DND-41 (cell line): ENCODE measurements around the gene SIRT3.

Experiments
- ATAC-seq: fragments of 200-7000 bp; cut with Tn5 transposase; 3 replicates; pipeline ENCODE4 v1.9.1; 2021; ENCODE audit warnings: low read depth; ENCODE audit not compliant: insufficient read depth
- DNase-seq: peaks from one replicate; pipeline ENCODE4 v3.0.0-alpha.2; 2020
- H2AFZ ChIP-seq: 2 replicates; pipeline ENCODE4 v1.6.0; 2012; ENCODE audit warnings: low read depth, low read length
- H3K27ac ChIP-seq: 2 replicates; pipeline ENCODE4 v1.5.1; 2012; ENCODE audit warnings: low read length, inconsistent platforms
- H3K27me3 ChIP-seq: fragments of 200-600 bp; sonication (generic); 2 replicates; pipeline ENCODE4 v1.6.0; 2012; ENCODE audit warnings: low read length, mild to moderate bottlenecking, inconsistent platforms; ENCODE audit not compliant: insufficient read depth, poor library complexity
- H3K36me3 ChIP-seq: 2 replicates; pipeline ENCODE4 v1.5.1; 2012; ENCODE audit warnings: low read length, inconsistent platforms; ENCODE audit not compliant: insufficient read depth
- H3K4me1 ChIP-seq: 2 replicates; pipeline ENCODE4 v1.5.1; 2012; ENCODE audit warnings: mild to moderate bottlenecking, low read length; ENCODE audit not compliant: insufficient read depth
- H3K4me2 ChIP-seq: 2 replicates; pipeline ENCODE4 v1.6.0; 2012; ENCODE audit warnings: mild to moderate bottlenecking, moderate library complexity, low read length, inconsistent platforms; ENCODE audit not compliant: insufficient read depth
- H3K4me3 ChIP-seq, 2 experiments: fragments of 200-600 bp in 1 of 2; shearing (Covaris generic) in 1 of 2; 2 replicates each; pipeline ENCODE4 v1.5.1; 2012 to 2016; ENCODE audit warnings: inconsistent platforms in 2 of 2, low read length in 2 of 2, mild to moderate bottlenecking in 2 of 2, low read depth in 1 of 2, moderate library complexity in 1 of 2
- H3K79me2 ChIP-seq: 2 replicates; pipeline ENCODE4 v1.6.0; 2012; ENCODE audit warnings: low read length, inconsistent platforms; ENCODE audit not compliant: insufficient read depth
- H3K9ac ChIP-seq: 2 replicates; pipeline ENCODE4 v1.6.0; 2012; ENCODE audit warnings: low read depth, mild to moderate bottlenecking, inconsistent platforms, low read length, moderate library complexity
- H3K9me3 ChIP-seq: 2 replicates; pipeline ENCODE4 v1.5.1; 2012; ENCODE audit warnings: low read length, moderate library complexity, mild to moderate bottlenecking, inconsistent platforms; ENCODE audit not compliant: insufficient read depth, severe bottlenecking
- H4K20me1 ChIP-seq: 2 replicates; pipeline ENCODE4 v1.6.0; 2012; ENCODE audit warnings: low read length; ENCODE audit not compliant: insufficient read depth
- CTCF ChIP-seq: IDR thresholded peaks from 2 replicates; pipeline ENCODE4 v1.5.1; 2012; ENCODE audit warnings: borderline replicate concordance, low read length, moderate library complexity, mild to moderate bottlenecking; ENCODE audit not compliant: poor library complexity, severe bottlenecking; ENCODE audit errors: extremely low read depth
- EZH2 ChIP-seq: IDR thresholded peaks from 3 replicates; pipeline ENCODE4 v1.6.1; 2012; ENCODE audit warnings: borderline replicate concordance, low read depth, mild to moderate bottlenecking, moderate library complexity, low read length, inconsistent platforms; ENCODE audit not compliant: severe bottlenecking

Gene SIRT3

GRCh38 chr11:202490-202889 lies 33.7 kb downstream of the SIRT3 start:
- Histone ChIP-seq H3K27me3 (no peaks in the 10 kb centered on the region), H3K9ac (no peak overlapping the region), H3K27ac (no peak overlapping the region), H3K36me3 (peaks cover 21% of the 10 kb centered on the region), H3K4me1 (peaks cover 17% of the 10 kb centered on the region), H3K4me2 (no peak overlapping the region), H2AFZ (no peak overlapping the region), H4K20me1 (peaks cover 37% of the 10 kb centered on the region), H3K79me2 (peaks cover 24% of the 10 kb centered on the region), H3K9me3 (no peaks in the 10 kb centered on the region), H3K4me3 (no peak overlapping the region)
- TF ChIP-seq EZH2, result no peak
- TF ChIP-seq CTCF, result no peak
- DNase-seq, result peak; percentile 3
- ATAC-seq, result no peak

GRCh38 chr11:201966-202365 lies 34.2 kb downstream of the SIRT3 start:
- H3K9me3 ChIP-seq, result no peaks in the 10 kb centered on the region
- no peak overlapping the region for H3K27ac ChIP-seq
- H3K4me3 ChIP-seq, result no peak overlapping the region
- no peaks in the 10 kb centered on the region for H3K27me3 ChIP-seq
- no peak overlapping the region for H3K9ac ChIP-seq
- H3K4me2 ChIP-seq, result no peak overlapping the region
- peaks cover 17% of the 10 kb centered on the region for H3K4me1 ChIP-seq
- H3K36me3 ChIP-seq, result peaks cover 21% of the 10 kb centered on the region
- peaks cover 37% of the 10 kb centered on the region for H4K20me1 ChIP-seq
- TF ChIP-seq CTCF, result no peak
- no peak for TF ChIP-seq EZH2
- H3K79me2 ChIP-seq, result peaks cover 22% of the 10 kb centered on the region
- DNase-seq (no peak), ATAC-seq (no peak)
- no peak overlapping the region for H2AFZ ChIP-seq

GRCh38 chr11:200224-201003 lies 35.7 kb downstream of the SIRT3 start:
- peaks cover 24% of the 10 kb centered on the region for H4K20me1 ChIP-seq
- H3K36me3 ChIP-seq, result peaks cover 17% of the 10 kb centered on the region
- DNase-seq (no peak), ATAC-seq (no peak)
- H2AFZ ChIP-seq, result no peak overlapping the region
- H3K4me1 ChIP-seq, result peaks cover 4% of the 10 kb centered on the region
- TF ChIP-seq EZH2 (no peak), CTCF (no peak)
- H3K4me2 ChIP-seq, result no peak overlapping the region
- peaks cover 6% of the 10 kb centered on the region for H3K79me2 ChIP-seq
- no peak overlapping the region for H3K4me3 ChIP-seq
- H3K9ac ChIP-seq, result no peak overlapping the region
- H3K9me3 ChIP-seq, result no peaks in the 10 kb centered on the region
- H3K27me3 ChIP-seq, result no peaks in the 10 kb centered on the region
- no peak overlapping the region for H3K27ac ChIP-seq
